Liver (tissue), 3 donors: ENCODE measurements around the gene TACR2.

Experiments used
- SP1 ChIP-seq: IDR thresholded peaks from 2 replicates; pipeline ENCODE4 v1.6.1; 2018; ENCODE audit warnings: antibody characterized with exemption, mild to moderate bottlenecking
- YY1 ChIP-seq: IDR thresholded peaks from 2 replicates; pipeline ENCODE4 v1.6.1; 2016; ENCODE audit warnings: antibody characterized with exemption, mild to moderate bottlenecking
- TF ChIP-seq, protein P1 (sequence below): fragments of 150-350 bp; IDR thresholded peaks from 2 replicates; pipeline ENCODE4 v1.5.1; 2017; ENCODE audit warnings: improper control_type of control experiment, low read depth, low read length; ENCODE audit not compliant: missing input control
- TF ChIP-seq, protein P2 (sequence below): IDR thresholded peaks from 2 replicates; pipeline ENCODE4 v1.6.1; 2016; ENCODE audit warnings: antibody characterized with exemption
- TF ChIP-seq, protein P3 (sequence below): IDR thresholded peaks from 2 replicates; pipeline ENCODE4 v1.6.1; 2016; ENCODE audit warnings: antibody characterized with exemption
- donor health status: healthy.
- donor health status: healthy.

DNA sequence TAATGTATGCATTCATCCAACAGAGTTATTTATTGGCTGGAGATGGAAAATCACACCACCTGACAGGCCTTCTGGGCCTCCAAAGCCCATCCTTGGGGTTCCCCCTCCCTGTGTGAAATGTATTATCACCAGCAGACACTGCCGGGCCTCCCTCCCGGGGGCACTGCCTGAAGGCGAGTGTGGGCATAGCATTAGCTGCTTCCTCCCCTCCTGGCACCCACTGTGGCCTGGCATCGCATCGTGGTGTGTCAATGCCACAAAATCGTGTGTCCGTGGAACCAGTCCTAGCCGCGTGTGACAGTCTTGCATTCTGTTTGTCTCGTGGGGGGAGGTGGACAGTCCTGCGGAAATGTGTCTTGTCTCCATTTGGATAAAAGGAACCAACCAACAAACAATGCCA, 15.3 kb downstream of the TACR2 start:
- TF ChIP-seq, protein P1, sequence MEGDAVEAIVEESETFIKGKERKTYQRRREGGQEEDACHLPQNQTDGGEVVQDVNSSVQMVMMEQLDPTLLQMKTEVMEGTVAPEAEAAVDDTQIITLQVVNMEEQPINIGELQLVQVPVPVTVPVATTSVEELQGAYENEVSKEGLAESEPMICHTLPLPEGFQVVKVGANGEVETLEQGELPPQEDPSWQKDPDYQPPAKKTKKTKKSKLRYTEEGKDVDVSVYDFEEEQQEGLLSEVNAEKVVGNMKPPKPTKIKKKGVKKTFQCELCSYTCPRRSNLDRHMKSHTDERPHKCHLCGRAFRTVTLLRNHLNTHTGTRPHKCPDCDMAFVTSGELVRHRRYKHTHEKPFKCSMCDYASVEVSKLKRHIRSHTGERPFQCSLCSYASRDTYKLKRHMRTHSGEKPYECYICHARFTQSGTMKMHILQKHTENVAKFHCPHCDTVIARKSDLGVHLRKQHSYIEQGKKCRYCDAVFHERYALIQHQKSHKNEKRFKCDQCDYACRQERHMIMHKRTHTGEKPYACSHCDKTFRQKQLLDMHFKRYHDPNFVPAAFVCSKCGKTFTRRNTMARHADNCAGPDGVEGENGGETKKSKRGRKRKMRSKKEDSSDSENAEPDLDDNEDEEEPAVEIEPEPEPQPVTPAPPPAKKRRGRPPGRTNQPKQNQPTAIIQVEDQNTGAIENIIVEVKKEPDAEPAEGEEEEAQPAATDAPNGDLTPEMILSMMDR: no peak
- TF ChIP-seq SP1 (no peak), YY1 (no peak)
- TF ChIP-seq, protein P2, sequence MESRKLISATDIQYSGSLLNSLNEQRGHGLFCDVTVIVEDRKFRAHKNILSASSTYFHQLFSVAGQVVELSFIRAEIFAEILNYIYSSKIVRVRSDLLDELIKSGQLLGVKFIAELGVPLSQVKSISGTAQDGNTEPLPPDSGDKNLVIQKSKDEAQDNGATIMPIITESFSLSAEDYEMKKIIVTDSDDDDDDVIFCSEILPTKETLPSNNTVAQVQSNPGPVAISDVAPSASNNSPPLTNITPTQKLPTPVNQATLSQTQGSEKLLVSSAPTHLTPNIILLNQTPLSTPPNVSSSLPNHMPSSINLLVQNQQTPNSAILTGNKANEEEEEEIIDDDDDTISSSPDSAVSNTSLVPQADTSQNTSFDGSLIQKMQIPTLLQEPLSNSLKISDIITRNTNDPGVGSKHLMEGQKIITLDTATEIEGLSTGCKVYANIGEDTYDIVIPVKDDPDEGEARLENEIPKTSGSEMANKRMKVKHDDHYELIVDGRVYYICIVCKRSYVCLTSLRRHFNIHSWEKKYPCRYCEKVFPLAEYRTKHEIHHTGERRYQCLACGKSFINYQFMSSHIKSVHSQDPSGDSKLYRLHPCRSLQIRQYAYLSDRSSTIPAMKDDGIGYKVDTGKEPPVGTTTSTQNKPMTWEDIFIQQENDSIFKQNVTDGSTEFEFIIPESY: no peak
- TF ChIP-seq, protein P3, sequence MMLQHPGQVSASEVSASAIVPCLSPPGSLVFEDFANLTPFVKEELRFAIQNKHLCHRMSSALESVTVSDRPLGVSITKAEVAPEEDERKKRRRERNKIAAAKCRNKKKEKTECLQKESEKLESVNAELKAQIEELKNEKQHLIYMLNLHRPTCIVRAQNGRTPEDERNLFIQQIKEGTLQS: no peak
